ENCODE data around the gene LAMTOR5.
"Not testable (repeated sequence)": the region's sequence is repeated elsewhere in the genome, so short reads cannot be mapped to it uniquely, and the experiment has no call there.

LAMTOR5 gene

DNA sequence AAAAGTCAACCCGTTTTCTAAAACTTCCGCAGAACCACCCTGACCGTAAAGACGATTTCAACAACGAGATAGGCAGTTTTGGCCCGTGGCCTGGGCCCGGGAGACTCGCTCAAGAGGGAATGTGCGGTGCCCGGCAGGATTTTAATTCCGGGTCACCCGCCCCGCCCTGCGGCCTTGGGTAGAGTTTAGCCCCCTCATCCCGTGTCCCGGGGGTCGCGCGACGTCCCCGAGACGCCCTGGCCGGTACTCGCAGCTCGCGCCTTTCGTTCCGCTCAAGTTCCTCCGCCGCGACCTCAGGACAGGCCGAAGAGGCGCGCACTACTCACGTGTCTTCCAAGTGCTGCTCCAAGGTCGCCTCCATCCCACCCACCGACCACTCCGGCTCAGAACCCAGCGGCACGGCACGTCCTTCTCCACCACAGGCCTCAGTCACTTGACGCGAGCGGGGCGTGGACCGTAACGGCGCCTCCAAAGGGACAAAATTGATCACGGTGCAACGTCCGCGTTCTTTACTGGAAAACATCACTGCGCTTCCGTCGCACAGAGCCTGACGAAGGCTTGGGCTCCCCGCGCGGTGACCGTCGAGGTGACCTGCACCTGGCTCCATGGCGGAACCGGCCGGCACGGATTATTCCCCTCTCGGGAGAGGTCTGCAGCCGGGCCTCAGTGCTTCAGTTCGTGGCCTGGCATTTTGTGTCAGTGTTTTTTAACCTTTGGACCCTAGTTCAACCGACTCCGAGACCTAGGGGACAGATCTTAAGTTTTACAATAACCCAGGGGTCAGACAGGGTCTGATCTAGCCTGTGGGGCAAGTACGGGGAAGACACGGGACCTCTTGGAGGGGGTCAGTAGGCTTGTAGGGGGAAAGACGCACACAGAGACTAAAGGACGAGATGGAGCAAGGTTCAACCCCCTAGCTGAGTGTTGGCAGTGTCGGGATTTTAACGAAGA is at the start of gene LAMTOR5:
Gene LAMTOR5, minus strand, starts transcription at position 435 of the 951 bp plus-strand sequence. Its CDS starts 74 bp downstream, at position 361.
- DNase-seq: peak; percentile 97

DNA sequence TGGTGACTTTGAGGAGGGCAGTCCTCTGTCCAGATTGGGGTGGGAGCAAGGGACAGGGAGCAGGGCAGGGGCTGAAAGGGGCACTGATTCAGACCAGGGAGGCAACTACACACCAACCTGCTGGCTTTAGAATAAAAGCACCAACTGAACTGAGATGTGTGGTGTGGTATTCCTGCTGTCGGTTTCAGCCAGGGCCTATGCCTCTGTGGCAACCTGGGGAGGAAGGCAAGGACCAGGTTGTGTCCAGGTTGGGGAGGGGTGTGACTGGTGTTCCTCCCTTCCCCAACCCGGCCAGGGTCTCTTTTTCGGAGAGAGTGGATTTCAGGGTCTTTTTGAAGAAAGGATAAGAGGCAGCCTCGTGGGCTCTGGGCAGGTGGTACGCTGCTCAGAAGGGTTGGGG is 49.7 kb upstream of the LAMTOR5 start:
- no peak for DNase-seq

DNA sequence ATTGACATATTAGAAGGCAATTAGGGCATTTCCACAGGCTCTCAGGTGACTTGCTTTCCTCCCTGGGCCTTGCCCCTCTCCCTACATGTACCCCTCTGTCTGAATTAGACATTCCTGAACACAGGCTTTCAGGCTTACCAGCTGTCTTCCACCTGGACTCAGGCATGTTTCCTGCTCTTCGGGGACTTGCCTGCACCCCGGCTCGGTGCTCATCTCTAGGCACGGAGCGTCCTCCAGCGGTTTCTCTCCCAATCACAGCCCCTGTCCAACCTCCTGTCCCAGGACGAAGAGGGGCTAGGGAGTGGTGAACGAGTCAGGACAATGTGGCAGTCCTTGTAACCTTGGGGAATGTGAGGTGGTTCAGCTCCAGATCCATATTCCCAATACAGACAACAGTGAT is 47.7 kb upstream of the LAMTOR5 start:
- DNase-seq: no peak

DNA sequence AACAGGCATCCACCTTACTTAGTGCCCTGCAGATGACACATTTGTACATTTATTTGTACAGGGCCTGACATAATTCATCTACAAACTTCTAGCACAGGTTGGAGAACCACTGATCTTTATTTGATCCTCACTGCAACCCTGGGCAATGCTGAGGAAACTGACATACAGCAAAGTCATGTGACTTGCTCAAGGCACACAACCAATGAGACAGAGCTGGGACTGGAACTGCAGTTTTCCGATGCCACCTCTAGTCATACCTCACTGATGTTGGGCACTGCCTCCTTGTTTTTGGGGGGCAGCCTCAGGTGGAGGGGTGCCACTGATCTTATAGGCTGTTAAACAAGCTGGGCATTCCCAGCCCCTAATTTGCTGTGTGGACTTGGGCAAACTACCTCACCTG is 46.8 kb upstream of the LAMTOR5 start:
- no peak for DNase-seq

DNA sequence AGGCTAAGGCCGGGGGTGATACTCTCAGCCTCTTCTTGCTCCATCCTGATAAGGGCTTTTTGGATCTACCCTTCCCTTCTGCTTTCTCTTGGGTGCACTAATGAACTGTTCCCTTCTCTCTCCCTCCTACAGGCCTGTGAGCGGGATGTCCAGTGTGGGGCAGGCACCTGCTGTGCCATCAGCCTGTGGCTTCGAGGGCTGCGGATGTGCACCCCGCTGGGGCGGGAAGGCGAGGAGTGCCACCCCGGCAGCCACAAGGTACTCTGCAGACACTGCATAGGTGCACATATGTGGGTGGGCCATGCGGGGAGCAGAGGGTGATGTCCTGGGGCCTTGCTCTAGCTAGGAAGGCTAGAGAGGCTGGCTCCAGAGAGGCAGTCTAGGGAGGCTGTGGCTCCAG is 46.3 kb upstream of the LAMTOR5 start:
- no peak for DNase-seq

DNA sequence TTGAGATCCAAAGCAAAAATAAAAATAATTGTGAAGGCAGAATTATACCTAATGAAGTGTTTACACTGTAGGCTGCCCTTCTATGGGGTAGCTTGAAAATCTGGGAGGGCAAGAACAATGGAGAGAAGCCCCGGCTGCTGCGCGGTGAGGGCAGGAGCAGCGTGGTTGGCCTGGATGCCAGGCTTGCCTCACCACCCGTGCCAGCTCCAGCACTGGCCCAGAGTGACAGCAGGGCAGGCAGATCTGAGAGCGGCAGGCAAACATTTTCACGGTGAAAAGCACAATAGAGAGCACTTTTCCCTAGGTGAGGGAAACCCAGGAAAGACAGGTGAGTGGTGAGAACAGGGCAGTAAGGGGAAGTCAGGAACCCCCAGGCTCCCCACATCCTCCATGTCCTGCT is 44.8 kb upstream of the LAMTOR5 start:
- DNase-seq: no peak

DNA sequence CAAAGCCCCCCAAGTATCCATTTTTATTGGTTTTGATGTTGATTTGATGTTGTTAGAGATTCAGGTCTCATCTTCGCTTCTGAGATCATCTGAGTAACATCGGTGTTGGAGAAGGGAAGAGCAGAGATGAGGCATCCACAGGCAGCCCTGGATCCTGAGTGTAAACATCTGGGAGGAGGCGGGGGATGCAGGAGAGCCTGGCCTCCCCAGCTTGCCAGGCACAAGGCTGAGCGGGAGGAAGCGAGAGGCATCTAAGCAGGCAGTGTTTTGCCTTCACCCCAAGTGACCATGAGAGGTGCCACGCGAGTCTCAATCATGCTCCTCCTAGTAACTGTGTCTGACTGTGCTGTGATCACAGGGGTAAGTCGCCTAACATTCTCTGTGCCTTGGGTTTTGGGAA is 43.4 kb upstream of the LAMTOR5 start, which contains the start of gene PROK1:
Gene PROK1, plus strand, starts transcription at position 221 of the 400 bp plus-strand sequence. Its CDS starts 68 bp downstream, at position 289.
- no peak for DNase-seq

DNA sequence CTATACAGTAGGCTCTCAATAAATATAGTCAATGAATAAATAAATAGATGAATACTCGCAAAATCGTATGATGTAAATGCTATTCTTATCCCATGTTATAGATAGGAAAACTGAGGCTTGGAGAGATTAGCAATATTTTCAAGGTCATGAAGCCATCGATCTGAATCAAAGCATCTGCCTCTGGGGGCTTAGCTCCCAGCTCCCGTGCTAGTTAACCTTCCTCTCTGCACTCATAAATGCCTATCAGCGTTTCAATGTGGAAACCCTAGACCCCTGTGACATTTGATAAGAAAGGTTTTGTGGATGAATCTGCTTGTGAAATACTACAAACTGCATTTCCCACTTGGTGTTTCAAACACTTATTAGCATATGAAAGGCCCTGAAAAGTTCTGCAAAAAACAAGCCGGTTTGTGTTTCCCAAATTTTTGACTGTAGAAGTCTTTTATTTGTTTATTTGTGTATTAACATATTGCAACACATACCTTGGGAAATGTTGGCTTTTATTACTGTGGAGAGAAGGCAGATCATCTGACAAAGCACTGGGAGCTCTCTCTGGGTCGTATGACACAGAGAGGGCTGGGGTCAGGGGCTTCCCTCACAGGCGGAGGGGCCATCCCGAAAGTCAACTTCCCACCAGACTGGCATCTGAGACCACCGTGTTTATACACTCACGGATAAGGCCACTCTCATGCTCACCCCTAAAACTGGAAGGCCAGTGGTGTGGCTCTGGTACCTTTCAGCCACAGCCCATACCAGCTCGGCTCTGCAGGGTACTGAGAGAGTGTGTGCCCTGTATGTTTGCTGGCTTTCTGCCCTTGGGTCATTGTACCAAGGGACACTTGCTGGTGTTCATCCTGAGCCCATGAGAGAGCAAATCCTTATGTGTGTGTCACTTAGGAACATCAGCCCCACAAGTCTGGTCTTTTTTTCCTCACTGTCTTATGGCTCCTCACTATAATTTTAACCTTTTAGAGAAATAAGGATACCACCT is 42.5 kb upstream of the LAMTOR5 start:
- no peak for DNase-seq

DNA sequence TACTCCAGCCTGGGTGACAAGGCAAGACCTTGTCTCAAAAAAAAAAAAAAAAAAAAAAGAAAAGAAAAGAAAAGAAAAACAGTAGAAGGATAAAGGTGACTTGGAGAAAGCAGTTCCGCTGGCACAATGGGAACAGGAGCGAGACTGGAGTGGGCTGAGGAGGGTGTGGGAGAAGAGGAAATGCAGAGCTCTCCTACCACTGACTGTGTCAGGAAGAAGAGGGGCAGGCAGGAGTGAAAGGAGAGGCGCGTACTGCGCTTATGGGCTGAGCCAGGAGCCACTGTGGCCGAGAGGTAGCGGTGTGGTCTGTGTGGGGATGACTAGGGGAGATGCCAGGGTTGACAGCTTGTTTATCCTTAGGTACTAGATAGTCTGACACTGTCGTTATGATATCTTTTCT is 37.1 kb upstream of the LAMTOR5 start:
- DNase-seq: no peak

DNA sequence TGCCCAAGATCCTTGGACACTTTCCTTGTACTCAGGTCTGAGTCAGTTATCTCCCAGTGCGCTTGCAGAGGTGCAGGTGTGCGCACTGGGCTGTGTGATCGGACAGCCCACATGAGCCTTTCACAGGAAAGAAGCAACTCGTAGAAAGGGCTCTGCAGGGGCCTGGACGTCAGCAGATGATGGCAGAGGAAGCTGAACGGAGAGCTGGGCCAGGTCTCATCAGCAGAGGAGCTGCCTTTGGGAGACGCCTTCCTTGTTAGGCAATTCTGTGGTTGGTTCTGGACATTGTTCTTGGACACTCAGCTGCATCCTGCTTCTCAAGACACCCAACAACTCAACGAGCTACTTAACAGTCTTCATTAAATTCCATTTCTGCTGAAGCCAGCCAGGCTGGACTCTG is 36.0 kb upstream of the LAMTOR5 start:
- no peak for DNase-seq

DNA sequence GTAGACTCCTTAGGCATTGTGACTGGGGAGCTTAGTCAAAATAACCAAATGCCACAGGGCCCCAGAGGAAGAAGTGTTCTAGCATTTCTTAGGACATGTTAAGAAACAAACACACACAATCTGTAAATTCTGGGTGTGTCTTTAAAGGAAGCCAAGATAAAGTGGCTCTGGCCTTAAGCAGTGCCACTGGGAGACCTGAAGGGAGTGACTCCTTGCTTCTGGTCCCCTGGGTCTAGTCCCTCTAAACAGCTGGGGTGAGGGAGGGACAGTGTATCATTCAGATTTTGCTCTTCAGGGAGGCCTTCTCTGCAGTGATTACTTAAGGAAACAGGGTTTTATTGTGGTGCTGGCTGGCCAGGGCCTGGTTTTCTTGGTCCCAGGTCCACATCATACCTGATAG is 34.4 kb upstream of the LAMTOR5 start:
- DNase-seq: no peak

DNA sequence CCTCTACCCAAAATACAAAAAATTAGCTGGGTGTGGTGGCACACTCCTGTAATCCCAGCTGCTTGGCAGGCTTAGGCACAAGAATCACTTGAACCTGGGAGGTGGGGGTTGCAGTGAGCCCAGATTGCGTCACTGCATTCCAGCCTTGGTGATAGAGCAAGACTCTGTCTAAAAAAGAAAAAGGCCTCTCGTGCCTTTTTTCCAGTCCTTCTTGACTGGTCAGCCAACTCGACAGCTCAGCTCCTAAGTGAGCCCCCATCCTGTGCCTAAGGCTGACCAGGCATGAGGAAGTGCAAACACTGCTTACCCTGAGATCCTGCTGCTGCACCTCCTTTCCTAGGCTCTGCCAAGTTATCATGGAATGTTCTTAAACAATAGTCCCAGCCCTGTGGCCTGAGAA is 33.4 kb upstream of the LAMTOR5 start:
- no peak for DNase-seq

DNA sequence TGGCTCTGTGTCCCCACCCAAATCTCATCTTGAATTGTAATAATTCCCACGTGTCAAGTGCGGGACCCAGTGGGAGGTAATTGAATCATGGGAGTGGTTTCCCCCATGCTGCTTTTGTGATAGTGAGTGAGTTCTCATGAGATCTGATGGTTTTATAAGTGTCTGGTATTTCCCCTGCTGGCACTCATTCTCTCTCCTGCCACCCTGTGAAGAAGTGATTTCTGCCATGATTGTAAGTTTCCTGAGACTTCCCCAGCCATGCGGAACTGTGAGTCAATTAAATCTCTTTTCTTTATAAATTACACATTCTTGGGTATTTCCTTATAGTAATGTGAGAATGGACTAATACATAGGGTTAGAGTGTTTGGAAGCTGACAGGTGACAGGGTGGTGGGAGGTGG is 32.4 kb upstream of the LAMTOR5 start:
- not testable (repeated sequence) for DNase-seq

DNA sequence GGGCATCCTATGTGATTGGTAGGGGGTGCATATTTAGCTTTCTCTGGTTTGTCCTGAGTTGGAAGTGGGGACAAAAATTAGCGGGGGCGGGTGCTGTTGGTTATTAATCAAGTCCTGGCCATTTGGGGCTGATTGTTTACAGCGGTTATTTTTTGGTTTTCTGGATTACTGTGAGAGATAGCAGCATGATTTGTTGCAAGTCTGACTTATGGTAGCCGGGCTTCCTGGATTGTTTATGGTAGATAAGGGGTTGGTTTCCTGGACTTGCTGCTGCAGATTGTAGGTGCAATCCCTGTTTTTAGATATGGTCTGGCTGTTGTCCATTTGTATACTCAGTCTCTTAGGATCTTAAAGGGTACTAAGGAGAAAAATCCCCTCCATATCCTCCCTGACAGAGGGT is 31.4 kb upstream of the LAMTOR5 start:
- no peak for DNase-seq

DNA sequence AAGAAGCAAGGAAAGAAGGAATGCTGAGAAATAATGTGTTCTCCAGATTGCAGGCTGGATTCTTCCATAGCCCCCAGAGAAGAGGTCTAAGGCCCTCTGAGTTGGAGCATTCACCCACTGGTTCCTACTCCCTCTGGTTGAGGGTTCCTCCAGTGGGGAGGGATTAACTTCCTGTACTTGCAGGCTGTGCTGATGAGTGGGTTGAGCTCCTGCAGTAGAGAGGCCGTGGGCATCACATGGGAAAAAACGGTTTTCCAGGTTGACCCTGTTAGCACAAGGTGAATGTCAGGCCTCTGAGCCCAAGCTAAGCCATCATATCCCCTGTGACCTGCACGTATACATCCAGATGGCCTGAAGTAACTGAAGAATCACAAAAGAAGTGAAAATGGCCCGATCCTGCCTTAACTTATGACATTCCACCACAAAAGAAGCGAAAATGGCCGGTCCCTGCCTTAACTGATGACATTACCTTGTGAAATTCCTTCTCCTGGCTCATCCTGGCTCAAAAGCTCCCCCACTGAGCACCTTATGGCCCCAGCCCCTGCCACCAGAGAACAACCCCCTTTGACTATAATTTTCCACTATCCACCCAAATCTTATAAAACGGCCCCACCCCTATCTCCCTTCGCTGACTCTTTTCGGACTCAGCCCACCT is 30.3 kb upstream of the LAMTOR5 start:
- DNase-seq: not testable (repeated sequence)

DNA sequence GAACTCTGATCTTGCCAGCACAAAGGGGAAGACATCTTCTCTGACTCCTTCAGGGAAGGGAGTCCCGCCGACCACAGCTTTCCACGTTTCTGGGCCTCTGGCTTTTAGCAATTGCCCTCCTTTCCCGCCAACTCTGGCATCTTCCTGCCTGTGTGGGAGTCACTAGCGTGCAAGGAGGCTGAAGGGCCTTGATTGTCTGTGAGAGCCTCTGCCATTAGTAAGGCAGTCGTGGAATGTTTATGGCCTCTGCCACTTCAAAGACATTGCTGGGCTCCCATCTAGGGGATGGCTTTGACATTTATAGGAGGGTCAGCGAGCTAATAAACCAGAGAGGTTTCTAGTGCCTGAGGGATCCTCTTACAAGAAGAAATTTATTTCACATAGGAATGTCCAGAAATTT is 29.1 kb upstream of the LAMTOR5 start:
- no peak for DNase-seq

DNA sequence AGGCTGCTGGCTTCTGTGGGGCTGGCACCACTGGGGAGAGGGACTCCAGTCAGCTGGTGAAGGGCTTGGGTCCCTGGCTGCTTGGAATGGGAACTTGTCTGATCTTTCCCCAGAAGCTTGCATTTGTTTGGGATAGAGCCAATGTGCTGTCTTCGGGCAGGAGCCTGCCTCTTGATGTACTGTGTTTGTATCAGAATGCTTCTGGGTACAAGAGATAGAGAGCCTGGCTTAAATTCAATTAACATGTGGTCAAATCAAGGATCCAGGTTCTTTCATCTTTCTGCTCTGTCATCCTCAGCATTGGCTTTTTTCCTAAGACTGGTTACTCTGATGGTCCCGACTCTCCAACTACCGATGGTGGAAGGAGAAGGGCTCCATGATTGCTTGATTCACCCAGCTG is 27.5 kb upstream of the LAMTOR5 start:
- DNase-seq: no peak

DNA sequence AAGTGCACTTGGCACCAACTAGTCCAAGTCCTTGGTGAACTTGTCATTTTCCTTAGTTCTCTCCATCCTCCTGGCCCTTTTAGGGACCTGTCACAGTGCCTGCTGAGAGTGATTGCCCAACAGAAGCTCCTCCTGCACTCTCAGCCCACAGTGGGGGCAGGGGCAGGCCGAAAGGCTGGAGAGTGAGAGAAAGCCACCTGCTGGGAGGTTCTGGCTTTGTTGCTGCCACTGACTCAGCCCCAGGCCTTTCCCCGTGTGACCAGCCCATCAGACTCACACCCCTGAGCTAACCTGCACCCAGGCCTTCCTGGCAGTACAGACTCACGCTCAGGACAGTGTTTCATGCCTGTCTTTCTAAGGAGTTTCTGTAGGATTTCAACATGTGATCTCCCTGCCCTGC is 26.3 kb upstream of the LAMTOR5 start:
- DNase-seq: no peak

DNA sequence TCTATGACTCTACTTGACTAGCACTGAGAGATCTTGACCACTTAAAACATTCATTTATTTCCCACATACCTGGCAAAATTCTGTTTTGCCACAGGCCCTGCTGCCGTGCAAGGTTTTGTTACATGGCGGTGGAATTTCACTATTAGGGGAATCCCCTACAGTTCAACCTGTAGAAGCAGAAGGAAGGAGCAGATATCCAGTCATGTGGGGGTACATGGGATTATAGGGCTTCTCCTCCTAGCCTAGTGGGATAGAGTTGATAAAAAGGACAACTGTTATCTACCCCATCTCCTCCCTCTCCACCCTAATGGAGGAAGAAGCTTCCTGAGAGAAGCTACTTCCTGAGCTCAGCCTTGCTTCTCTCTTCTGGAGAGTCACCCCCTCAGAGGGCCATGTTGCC is 25.7 kb upstream of the LAMTOR5 start:
- DNase-seq: no peak

DNA sequence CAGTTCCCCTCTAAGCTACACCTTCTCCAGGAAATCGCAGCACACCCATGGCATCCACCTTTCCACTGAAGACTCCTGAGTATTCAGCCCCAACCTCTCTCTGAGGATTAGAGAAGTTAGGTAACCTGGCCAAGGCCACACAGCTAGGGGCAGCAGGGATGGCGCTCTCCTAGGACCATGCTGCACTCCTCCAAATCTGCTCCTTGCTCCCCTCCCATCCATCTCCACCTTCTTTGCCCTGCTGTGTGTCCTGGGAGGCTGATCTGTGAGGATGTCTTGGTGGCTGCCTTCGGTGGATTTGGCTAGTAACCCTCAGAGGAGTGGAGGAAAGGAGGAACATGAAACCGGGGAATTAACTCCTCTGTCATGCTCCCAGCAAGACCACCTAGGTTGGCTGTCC is 23.4 kb upstream of the LAMTOR5 start:
- DNase-seq: no peak

DNA sequence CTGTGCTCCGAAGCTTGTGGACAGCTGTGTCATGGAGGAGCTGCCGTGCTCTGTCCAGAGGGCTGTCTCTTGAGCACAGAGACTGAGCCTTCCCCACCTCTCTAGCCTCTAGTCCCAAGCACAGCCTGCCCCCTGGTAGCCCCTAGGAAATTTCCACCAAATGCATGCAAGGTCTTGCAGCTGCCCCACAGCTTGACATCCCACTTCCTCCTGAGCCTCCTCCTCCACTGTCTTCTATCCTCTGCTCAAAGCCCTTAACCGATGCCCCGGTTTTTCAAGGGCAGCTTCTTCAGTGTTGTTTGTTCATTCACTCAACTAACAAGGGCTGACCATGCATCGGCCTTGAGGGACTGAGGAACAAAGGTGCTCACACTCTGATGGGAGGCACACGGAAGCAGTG is 22.9 kb upstream of the LAMTOR5 start:
- no peak for DNase-seq

DNA sequence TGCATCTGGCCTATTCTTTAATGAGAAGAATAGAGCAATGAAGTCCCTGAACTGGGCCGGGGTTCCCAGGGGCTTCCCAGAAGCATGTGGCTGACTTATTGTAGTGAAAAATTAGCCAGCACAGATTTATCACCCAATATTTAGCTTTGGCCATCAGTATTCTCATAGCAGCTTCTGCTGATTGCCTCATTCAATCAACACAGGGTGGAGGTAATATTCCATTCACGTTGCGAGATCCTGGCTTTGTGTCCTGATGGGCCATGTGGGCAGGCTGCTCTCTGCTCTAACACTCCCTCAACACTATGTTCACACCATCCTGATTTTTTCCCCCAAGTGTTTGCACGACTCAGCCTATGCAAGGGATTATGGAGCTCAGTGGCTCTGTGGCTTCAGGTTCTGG is 21.5 kb upstream of the LAMTOR5 start:
- no peak for DNase-seq

DNA sequence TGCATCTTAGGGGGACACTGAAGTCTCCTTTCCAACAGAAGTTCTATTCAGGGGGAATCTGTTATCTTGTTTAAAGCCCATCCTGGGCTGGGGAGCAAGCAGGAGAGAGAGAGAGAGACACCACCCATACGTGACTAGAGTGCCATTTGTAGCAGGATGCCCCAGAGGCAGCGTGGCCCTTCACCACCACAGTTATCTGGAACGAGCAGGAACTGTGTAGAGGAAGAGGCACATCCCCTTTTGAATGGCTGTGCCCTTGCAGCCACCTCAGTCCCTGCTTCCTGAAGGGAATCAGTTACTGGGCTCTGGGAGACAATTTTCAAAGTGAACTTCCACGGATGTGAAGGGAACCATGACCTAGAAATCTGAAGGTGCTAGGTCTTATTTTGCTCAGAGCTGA is 19.4 kb upstream of the LAMTOR5 start:
- DNase-seq: no peak

Data from right forelimb (tissue), 1 donor.